Lower lobe of right lung (tissue), 2 donors: Measurements from ENCODE around the gene CLEC11A. TPM values are rescaled to one million over a fixed set of nuclear protein-coding genes. Genes with fewer than 3 reads are reported as not detected.

Source experiments
- ATAC-seq, 2 donors: fragments of 200-7000 bp; cut with Tn5 transposase; one replicate each; pipeline ENCODE4 v1.9.1; 2020 to 2022; ENCODE audit warnings: mild to moderate bottlenecking in 2 of 2, moderate library complexity in 2 of 2
- DNase-seq: peaks from one replicate; pipeline ENCODE4 v3.0.0-alpha.2; 2020
- H3K27ac ChIP-seq: fragments of 200-600 bp; one replicate; pipeline ENCODE4 v1.8.0; 2022
- H3K27me3 ChIP-seq: fragments of 200-600 bp; one replicate; pipeline ENCODE4 v1.8.0; 2022; ENCODE audit warnings: low read depth
- H3K36me3 ChIP-seq: fragments of 200-600 bp; one replicate; pipeline ENCODE4 v1.8.0; 2022; ENCODE audit warnings: mild to moderate bottlenecking
- H3K4me1 ChIP-seq: fragments of 200-600 bp; one replicate; pipeline ENCODE4 v1.8.0; 2022
- H3K4me3 ChIP-seq: fragments of 200-600 bp; one replicate; pipeline ENCODE4 v1.8.0; 2022; ENCODE audit warnings: mild to moderate bottlenecking
- H3K9me3 ChIP-seq: fragments of 200-600 bp; one replicate; pipeline ENCODE4 v1.8.0; 2022
- intact Hi-C: fragments of 100-400 bp; cut with DNase I; formaldehyde crosslinking; loops from one replicate; pipeline ENCODE4 v1.11.0; 2022
- total RNA-seq: library from RNA; stranded (reverse); fragmentation: NEBNext Ultra II Directional; extraction: Animal tissue kit (Norgen Biotek cat#: 25700); gene quantifications from one replicate; pipeline ENCODE4 v1.2.1, GENCODE V29; 2021
- TF ChIP-seq, protein P1 (sequence below): fragments of 200-600 bp; IDR thresholded peaks from one replicate; pipeline ENCODE4 v1.8.0; 2022; ENCODE audit warnings: antibody characterized with exemption, mild to moderate bottlenecking
- donor health status: DM: no; HTN: yes; CAD: no; lungs with severe emphysema.

CLEC11A gene
- total RNA-seq, 1 donor from 2014 or later = 9.8 TPM

DNA sequence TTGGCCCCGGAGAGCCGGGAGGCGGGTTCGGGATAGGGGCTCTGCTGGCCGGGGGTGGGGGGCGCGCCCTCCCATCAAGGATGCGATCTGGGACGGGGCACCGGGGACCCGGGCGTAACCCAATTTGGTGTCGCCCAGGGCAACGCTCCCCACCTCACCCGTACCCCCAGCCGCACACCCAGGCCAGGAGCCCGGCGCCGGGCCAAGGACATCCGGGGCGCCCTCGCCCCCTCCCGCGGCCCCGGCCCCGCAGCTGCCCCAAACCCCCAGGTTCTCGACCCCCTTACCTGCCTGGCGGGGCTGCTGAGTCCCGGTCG lies 4.1 kb upstream of the CLEC11A start:
- TF ChIP-seq, protein P1, sequence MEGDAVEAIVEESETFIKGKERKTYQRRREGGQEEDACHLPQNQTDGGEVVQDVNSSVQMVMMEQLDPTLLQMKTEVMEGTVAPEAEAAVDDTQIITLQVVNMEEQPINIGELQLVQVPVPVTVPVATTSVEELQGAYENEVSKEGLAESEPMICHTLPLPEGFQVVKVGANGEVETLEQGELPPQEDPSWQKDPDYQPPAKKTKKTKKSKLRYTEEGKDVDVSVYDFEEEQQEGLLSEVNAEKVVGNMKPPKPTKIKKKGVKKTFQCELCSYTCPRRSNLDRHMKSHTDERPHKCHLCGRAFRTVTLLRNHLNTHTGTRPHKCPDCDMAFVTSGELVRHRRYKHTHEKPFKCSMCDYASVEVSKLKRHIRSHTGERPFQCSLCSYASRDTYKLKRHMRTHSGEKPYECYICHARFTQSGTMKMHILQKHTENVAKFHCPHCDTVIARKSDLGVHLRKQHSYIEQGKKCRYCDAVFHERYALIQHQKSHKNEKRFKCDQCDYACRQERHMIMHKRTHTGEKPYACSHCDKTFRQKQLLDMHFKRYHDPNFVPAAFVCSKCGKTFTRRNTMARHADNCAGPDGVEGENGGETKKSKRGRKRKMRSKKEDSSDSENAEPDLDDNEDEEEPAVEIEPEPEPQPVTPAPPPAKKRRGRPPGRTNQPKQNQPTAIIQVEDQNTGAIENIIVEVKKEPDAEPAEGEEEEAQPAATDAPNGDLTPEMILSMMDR = no peak
- Histone ChIP-seq H3K27me3 (peaks cover 70% of the 10 kb centered on the region), H3K4me3 (peak overlapping the region; percentile 27), H3K9me3 (no peaks in the 10 kb centered on the region), H3K4me1 (peaks cover 11% of the 10 kb centered on the region), H3K36me3 (no peaks in the 10 kb centered on the region), H3K27ac (no peak overlapping the region)
- DNase-seq (no peak), ATAC-seq (no peak)
- intact Hi-C loops = no loop called here

DNA sequence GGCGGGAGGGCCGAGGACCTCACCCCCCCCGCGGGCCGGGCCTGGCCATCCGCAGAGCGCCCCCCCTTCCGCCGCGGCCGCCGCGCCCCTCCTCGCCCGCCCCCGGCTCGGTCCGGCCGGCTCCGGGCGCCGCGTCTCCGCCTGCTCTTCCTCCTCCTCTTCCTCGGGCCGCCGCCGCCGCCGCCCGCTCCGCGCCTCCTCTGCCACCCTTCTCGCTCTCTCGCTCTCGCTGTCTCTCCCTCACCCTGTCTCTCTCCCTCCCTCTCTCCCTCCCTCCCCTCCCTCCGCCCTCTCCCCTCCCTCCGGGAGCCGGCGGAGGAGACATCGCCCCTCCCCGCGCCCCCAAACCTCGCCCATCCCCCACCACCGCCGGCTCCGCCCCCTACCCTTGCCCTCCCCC lies 3.6 kb upstream of the CLEC11A start, which contains the start of gene SHANK1:
TSS of gene SHANK1 (minus strand) at position 237 of the 400 bp plus-strand sequence. CDS start 2,883 bp downstream, outside the sequence.
- H3K4me3 ChIP-seq = peak within 1 kb of the TSS; percentile 27
- ATAC-seq = no peak

DNA sequence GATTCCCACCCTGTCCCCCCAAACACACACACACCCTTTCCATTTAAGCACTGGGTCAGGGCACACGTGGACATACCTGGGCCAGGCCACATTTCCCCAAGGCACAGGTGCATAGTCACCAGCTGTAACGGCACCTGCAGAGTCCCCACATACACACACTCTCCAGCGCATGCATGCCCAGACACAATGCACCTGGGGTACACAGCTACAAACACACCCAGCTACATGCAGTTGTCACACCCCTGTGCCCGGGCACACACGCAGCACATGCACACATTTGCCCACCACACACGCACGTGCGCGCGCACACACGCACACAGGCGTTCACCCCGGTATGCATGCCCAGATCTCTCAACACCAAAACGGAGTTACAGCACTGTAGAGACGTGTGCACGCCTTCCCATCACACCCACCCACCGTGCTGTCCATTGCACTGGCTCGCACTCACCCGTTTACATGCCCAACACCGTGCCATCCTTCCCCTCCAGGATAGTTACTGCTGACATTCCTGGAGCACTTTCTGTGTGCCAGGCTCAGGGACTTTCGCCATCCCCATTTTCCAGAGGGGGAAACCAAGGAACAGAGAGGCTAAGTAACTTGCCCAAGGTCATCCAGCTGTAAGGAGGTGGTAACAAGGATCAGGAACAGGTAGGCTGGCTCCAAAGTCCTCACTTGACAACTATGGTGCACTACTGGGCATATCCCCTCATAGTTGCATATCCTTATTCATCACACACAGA lies 2.8 kb upstream of the CLEC11A start:
- no peak for ATAC-seq
- intact Hi-C loops = no loop called here
- H3K4me1 ChIP-seq = peaks cover 18% of the 10 kb centered on the region
- DNase-seq = no peak
- H3K4me3 ChIP-seq = no peak overlapping the region
- H3K9me3 ChIP-seq = no peaks in the 10 kb centered on the region
- no peaks in the 10 kb centered on the region for H3K36me3 ChIP-seq
- H3K27ac ChIP-seq = no peak overlapping the region
- TF ChIP-seq, protein P1 = no peak
- peaks cover 78% of the 10 kb centered on the region for H3K27me3 ChIP-seq

More for the DNA sequence above, 3.6 kb upstream of the CLEC11A start, which contains the start of gene SHANK1:
- peaks cover 74% of the 10 kb centered on the region for H3K27me3 ChIP-seq
- no peaks in the 10 kb centered on the region for H3K9me3 ChIP-seq
- TF ChIP-seq, protein P1 = no peak
- peaks cover 16% of the 10 kb centered on the region for H3K4me1 ChIP-seq
- intact Hi-C loops = no loop called here
- no peak within 1 kb of the TSS for H3K27ac ChIP-seq
- H3K36me3 ChIP-seq = no peaks in the 10 kb centered on the region
- DNase-seq = no peak

DNA sequence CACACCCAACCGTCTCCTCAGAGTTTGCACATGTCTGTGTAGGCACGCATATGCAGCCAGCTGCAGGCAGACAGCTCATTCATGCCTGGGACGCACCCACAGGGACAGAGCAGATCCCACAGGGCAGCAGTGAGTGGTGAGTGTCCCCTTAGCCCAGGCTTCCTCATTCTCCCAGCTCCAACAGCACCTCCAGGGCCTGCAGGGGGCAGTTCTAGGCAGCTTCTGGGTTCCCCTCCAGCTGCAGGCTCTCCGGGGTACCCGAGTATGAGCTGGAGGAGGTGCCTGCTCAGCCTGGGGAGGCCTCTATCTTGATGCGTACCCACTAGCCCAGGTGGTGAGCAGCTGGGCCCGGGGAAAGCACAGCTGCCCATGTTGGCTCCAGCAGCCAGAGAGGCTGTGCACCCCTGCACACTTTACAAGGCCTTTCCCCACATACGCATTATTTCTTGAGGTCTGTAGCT lies 2.2 kb upstream of the CLEC11A start:
- intact Hi-C loops = no loop called here
- H3K4me3 ChIP-seq = no peak overlapping the region
- ATAC-seq (no peak), DNase-seq (no peak)
- TF ChIP-seq, protein P1 = no peak
- no peak overlapping the region for H3K27ac ChIP-seq
- H3K36me3 ChIP-seq = no peaks in the 10 kb centered on the region
- H3K27me3 ChIP-seq = peaks cover 76% of the 10 kb centered on the region
- no peaks in the 10 kb centered on the region for H3K9me3 ChIP-seq
- H3K4me1 ChIP-seq = peaks cover 24% of the 10 kb centered on the region

DNA sequence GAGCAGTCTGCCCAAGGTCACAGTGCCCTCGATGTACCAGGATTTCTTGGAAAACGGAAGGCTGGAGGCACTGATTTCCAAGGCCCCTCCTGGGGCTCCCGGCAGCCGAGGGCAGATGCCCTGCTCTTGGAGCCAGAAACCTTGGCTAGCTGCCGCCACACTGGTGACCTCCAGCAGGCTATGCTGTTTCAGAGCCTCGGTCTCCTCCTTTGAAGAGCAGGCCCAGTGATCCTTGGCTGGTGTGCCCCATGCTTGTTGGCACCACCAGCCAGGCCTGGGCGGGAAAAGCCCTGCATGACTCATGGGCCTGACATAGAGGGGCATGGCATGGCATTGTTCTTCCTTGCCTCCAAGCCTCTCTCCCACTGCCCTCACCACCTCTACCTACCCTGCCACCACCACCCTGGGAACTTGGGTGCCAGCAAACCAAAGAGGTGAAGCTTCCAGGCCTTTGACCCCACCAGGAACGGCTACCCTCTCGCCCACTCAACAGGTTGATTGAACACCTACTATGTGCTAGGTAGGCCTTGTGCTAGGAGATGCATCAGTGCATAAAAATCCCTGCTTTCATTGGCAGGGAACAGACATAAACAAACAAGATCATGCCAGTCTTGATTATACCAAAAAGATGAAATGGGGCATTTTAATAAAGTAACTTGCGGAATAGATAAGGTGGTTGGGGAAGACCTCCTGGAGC lies 1.6 kb upstream of the CLEC11A start:
- intact Hi-C loops = no loop called here
- DNase-seq = no peak
- Histone ChIP-seq H3K36me3 (no peaks in the 10 kb centered on the region), H3K27me3 (peaks cover 70% of the 10 kb centered on the region), H3K9me3 (no peaks in the 10 kb centered on the region), H3K4me1 (peaks cover 26% of the 10 kb centered on the region), H3K27ac (no peak overlapping the region), H3K4me3 (no peak overlapping the region)
- ATAC-seq = no peak
- TF ChIP-seq, protein P1 = no peak
